Measurements from ENCODE around the gene ABHD12B. TPM values are rescaled to one million over a fixed set of nuclear protein-coding genes. Genes with fewer than 3 reads are reported as not detected.

The ABHD12B gene
- total and polyA plus RNA-seq, 9 of the 15 experiments (the other 6 are each of a cell fraction or from before 2014, with no cell fraction given), result not detected

GRCh38 chr14:50926851-50927386 lies 55.1 kb downstream of the ABHD12B start (continued):
- TF ChIP-seq ZNF354B (CRISPR knock-in tag; IDR thresholded peaks at IDR 0.05) (no peak), ZC3H4 (CRISPR knock-in tag; IDR thresholded peaks at IDR 0.05; ENCODE audit: borderline replicate concordance) (no peak), ZKSCAN3 (CRISPR knock-in tag; IDR thresholded peaks at IDR 0.05) (no peak), RNF2 (IDR thresholded peaks at IDR 0.05) (peak; percentile 59; the same call in 1 of the 2 replicates), ARHGAP35 (IDR thresholded peaks at IDR 0.05; ENCODE audit: partially characterized antibody) (no peak), E2F3 (CRISPR knock-in tag; IDR thresholded peaks at IDR 0.05) (no peak), TEAD1 (CRISPR knock-in tag; IDR thresholded peaks at IDR 0.05) (0 out of 4 replicates have a peak, but pooled peaks of 1 of the 2 experiments have one; percentile 43), MCM5 (IDR thresholded peaks at IDR 0.05; ENCODE audit: low read depth) (no peak), NR3C1 (CRISPR knock-in tag; IDR thresholded peaks at IDR 0.05) (no peak), ZBTB26 (CRISPR knock-in tag; IDR thresholded peaks at IDR 0.05) (no peak), ERF (CRISPR knock-in tag; IDR thresholded peaks at IDR 0.05) (no peak), PYGO2 (tag; IDR thresholded peaks at IDR 0.05) (no peak), ZNF224 (CRISPR knock-in tag; IDR thresholded peaks at IDR 0.05) (no peak), HDGF (IDR thresholded peaks at IDR 0.05) (no peak), MAFG (tag; conservative IDR thresholded peaks at IDR 0.05) (peak; percentile 41; the same call in 1 of the 2 replicates), YBX1 (IDR thresholded peaks at IDR 0.05) (no peak), MEF2D (tag; conservative IDR thresholded peaks at IDR 0.05; ENCODE audit: low read depth) (no peak), ZBTB12 (CRISPR knock-in tag; IDR thresholded peaks at IDR 0.05) (no peak), ARID4B (CRISPR knock-in tag; IDR thresholded peaks at IDR 0.05) (no peak), E2F5 (CRISPR knock-in tag; IDR thresholded peaks at IDR 0.05) (no peak), ZNF75A (CRISPR knock-in tag; IDR thresholded peaks at IDR 0.05) (no peak), NFIC (IDR thresholded peaks at IDR 0.05) (peak; percentile 24; the same call in 1 of the 2 replicates), MTA2 (IDR thresholded peaks at IDR 0.05; ENCODE audit: low read depth) (peak; percentile 74), NR2C2 (CRISPR knock-in tag; IDR thresholded peaks at IDR 0.05) (no peak), NR2C2 (tag; IDR thresholded peaks at IDR 0.05) (peak; percentile 62), SNRNP70 (optimal IDR thresholded peaks at IDR 0.05; ENCODE audit: low read depth, low read length) (no peak)
